Measurements from ENCODE around the gene PPA1.
"Not testable (repeated sequence)": the region's sequence is repeated elsewhere in the genome, so short reads cannot be mapped to it uniquely, and the experiment has no call there.

The PPA1 gene

DNA sequence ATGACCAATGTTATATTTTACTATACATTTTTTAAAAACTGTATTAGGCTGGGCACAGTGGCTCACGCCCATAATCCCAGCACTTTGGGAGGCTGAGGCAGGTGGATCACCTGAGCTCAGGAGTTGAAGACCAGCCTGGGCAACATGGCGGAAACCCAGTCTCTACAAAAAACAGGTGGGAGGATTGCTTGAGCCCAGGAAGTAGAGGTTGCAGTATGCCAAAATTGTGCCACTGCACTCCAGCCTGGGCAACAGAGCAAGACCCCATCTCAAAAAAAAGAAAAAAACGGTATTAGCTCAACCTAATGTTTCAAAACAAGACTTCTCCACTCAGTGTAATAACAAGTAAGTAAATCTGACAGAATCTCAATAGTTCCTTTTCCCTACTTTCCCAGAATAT lies 73.9 kb downstream of the PPA1 start:
- not testable (repeated sequence) for H3K4me3 ChIP-seq (ENCODE audit: low read depth, low read length); H3K4me1 ChIP-seq (ENCODE audit: control insufficient read depth, insufficient read depth, low read length); H3K27me3 ChIP-seq (ENCODE audit: control insufficient read depth, insufficient read depth, low read length); H3K36me3 ChIP-seq (ENCODE audit: control insufficient read depth, insufficient read depth, low read length); H3K9ac ChIP-seq (ENCODE audit: low read depth, low read length); H3K9me3 ChIP-seq (ENCODE audit: control insufficient read depth, insufficient read depth, low read length)

DNA sequence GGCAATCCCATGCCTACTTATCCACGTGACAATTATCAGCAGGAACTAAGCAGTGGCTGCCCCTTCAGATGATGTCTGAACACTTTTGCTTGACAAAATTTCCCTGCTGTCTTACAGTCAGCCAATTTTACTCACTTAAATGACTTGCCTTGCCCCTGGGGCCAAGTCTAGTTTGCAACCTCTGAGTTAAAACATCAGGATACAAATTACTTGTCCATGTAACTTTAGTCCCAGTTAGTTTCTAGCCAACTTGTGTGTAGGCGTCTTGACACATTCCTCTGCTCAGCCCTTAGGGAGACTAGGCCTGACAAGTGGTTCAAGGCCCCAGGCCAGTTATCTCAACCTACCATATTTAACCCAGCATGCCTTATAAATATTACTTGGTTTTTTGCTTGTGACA lies 75.1 kb downstream of the PPA1 start:
- peaks cover 9% of the 10 kb centered on the region for H3K4me1 ChIP-seq (ENCODE audit: control insufficient read depth, insufficient read depth, low read length)
- H3K9ac ChIP-seq (ENCODE audit: low read depth, low read length) = no peak overlapping the region
- peaks cover 9% of the 10 kb centered on the region for H3K36me3 ChIP-seq (ENCODE audit: control insufficient read depth, insufficient read depth, low read length)
- H3K9me3 ChIP-seq (ENCODE audit: control insufficient read depth, insufficient read depth, low read length) = no peaks in the 10 kb centered on the region
- H3K4me3 ChIP-seq (ENCODE audit: low read depth, low read length) = no peak overlapping the region
- H3K27me3 ChIP-seq (ENCODE audit: control insufficient read depth, insufficient read depth, low read length) = no peaks in the 10 kb centered on the region

DNA sequence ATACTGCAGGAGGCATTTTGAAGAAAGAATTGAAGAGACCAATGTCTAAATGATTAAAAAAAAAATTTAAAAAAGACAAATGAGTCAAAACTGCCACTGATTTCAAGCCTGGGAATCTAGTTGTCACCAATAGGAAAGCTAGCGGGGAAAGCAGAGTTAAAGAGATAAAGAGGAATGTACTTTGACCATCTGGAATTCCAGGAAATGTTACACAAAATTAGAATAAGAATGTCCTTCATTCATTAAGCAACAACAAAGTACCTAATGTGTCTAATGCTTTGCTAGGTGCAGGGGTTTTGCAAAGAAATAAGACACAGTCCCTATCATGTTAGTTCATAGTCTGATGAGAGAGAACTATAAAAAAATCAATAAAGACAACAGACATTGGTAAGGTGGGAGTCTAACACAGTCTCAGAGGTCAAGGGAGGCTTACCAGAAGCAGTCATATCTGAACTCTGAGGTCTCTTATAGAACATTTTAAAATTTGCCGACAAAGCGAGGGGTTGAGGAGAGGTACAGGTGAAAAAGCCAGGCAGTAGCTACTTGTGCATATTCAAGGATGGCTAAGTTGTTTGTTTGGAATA lies 77.9 kb downstream of the PPA1 start:
- Histone ChIP-seq H3K9me3 (ENCODE audit: control insufficient read depth, insufficient read depth, low read length) (no peaks in the 10 kb centered on the region), H3K4me1 (ENCODE audit: control insufficient read depth, insufficient read depth, low read length) (no peaks in the 10 kb centered on the region), H3K27me3 (ENCODE audit: control insufficient read depth, insufficient read depth, low read length) (no peaks in the 10 kb centered on the region), H3K36me3 (ENCODE audit: control insufficient read depth, insufficient read depth, low read length) (peaks cover 13% of the 10 kb centered on the region), H3K9ac (ENCODE audit: low read depth, low read length) (no peak overlapping the region), H3K4me3 (ENCODE audit: low read depth, low read length) (no peak overlapping the region)

All from iPS-15b (cell line).